ENCODE data around the gene EFHC2.

Gene EFHC2

DNA sequence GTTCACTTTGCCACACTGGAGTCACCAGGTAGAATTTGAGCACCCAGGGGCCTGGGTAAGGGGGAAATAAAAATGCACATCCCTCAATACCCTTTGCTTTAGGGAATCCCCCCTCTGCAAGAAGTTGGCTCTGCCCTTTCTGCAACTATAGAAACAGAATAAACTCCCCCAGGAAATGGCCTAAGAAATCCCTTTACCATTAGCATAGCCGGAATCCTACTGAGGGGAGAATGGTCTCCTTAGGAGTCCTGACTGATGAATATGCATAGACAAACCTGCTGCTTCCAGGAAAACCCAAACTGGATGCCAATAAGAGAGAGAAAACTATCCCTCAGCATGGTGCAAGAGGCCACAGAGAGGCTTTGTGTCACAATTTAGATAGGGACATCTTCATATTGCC, 11.0 kb downstream of the EFHC2 start:
- no peak overlapping the region for H3K27ac ChIP-seq (ENCODE audit: low read depth, low read length)
- H3K9me3 ChIP-seq (ENCODE audit: control insufficient read depth, insufficient read depth, low read depth, low read length), result peaks cover 4% of the 10 kb centered on the region; the same call in 1 of the 2 replicates
- no peaks in the 10 kb centered on the region for H3K4me1 ChIP-seq (ENCODE audit: control insufficient read depth, insufficient read depth, low read length)
- no peaks in the 10 kb centered on the region for H3K27me3 ChIP-seq (ENCODE audit: control insufficient read depth, insufficient read depth, low read length)
- H3K36me3 ChIP-seq (ENCODE audit: control insufficient read depth, insufficient read depth, low read length), result no peaks in the 10 kb centered on the region
- H3K4me3 ChIP-seq (ENCODE audit: low read depth, low read length), result no peak overlapping the region
- no peak overlapping the region for H3K9ac ChIP-seq (ENCODE audit: low read length)

DNA sequence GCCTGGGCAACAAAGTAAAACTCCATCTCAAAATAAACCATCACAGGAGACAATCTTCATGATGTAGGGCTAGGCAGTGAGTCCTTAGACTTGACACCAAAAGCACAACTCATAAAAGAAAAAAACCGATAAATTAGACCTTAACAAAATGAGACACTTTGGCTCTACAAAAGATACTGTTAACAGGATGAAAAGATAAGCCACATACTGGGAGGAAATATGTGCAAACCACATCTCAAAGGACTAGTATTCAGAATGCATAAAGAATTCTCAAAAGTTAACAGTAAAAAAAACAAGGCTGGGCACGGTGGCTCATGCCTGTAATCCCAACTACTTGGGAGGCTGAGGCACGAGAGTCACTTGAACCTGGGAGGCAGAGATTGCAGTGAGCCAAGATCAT, 13.2 kb downstream of the EFHC2 start:
- H3K9ac ChIP-seq (ENCODE audit: low read length), result no peak overlapping the region
- H3K4me3 ChIP-seq (ENCODE audit: low read depth, low read length), result no peak overlapping the region
- H3K27me3 ChIP-seq (ENCODE audit: control insufficient read depth, insufficient read depth, low read length), result no peaks in the 10 kb centered on the region
- H3K9me3 ChIP-seq (ENCODE audit: control insufficient read depth, insufficient read depth, low read depth, low read length), result peaks cover 4% of the 10 kb centered on the region; the same call in 1 of the 2 replicates
- H3K27ac ChIP-seq (ENCODE audit: low read depth, low read length), result no peak overlapping the region
- no peaks in the 10 kb centered on the region for H3K36me3 ChIP-seq (ENCODE audit: control insufficient read depth, insufficient read depth, low read length)
- H3K4me1 ChIP-seq (ENCODE audit: control insufficient read depth, insufficient read depth, low read length), result no peaks in the 10 kb centered on the region

DNA sequence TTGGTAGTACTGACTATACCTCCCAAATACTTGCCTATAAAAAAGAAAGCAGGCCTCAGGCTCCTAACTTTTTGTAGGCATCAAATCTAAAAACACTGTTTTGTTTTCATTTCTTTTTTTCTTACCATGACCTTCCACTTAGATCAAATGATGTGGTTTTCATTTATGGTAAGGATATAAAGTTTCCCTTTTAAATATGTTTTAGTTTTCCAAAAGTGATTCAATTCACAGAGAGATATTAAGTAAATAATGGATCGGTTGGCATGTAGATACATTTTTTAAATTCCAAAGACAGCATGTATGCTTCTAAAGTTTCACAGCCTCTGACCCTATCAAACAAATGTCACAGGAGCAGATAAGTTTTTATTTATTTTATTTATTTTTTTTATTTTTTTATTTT, 23.9 kb downstream of the EFHC2 start:
- Histone ChIP-seq H3K27ac (ENCODE audit: low read depth, low read length) (no peak overlapping the region), H3K36me3 (ENCODE audit: control insufficient read depth, insufficient read depth, low read length) (no peaks in the 10 kb centered on the region), H3K4me1 (ENCODE audit: control insufficient read depth, insufficient read depth, low read length) (no peaks in the 10 kb centered on the region; the same call in 1 of the 2 replicates), H3K9ac (ENCODE audit: low read length) (no peak overlapping the region), H3K9me3 (ENCODE audit: control insufficient read depth, insufficient read depth, low read depth, low read length) (peaks cover 37% of the 10 kb centered on the region), H3K27me3 (ENCODE audit: control insufficient read depth, insufficient read depth, low read length) (no peaks in the 10 kb centered on the region), H3K4me3 (ENCODE audit: low read depth, low read length) (no peak overlapping the region)

GRCh38 chrX:44317181-44317580, 26.3 kb downstream of the EFHC2 start:
- peaks cover 6% of the 10 kb centered on the region; the same call in 1 of the 2 replicates for H3K4me1 ChIP-seq (ENCODE audit: control insufficient read depth, insufficient read depth, low read length)
- H3K9me3 ChIP-seq (ENCODE audit: control insufficient read depth, insufficient read depth, low read depth, low read length), result peaks cover 26% of the 10 kb centered on the region
- H3K27ac ChIP-seq (ENCODE audit: low read depth, low read length), result no peak overlapping the region
- H3K4me3 ChIP-seq (ENCODE audit: low read depth, low read length), result no peak overlapping the region
- no peak overlapping the region for H3K9ac ChIP-seq (ENCODE audit: low read length)
- no peaks in the 10 kb centered on the region for H3K27me3 ChIP-seq (ENCODE audit: control insufficient read depth, insufficient read depth, low read length)
- H3K36me3 ChIP-seq (ENCODE audit: control insufficient read depth, insufficient read depth, low read length), result no peaks in the 10 kb centered on the region

- Histone ChIP-seq H3K9ac (ENCODE audit: low read length) (no peak overlapping the region), H3K27ac (ENCODE audit: low read depth, low read length) (no peak overlapping the region)
Measured at GRCh38 chrX:44314808-44315207, 28.7 kb downstream of the EFHC2 start.

GRCh38 chrX:44314259-44314734, 29.2 kb downstream of the EFHC2 start:
- Histone ChIP-seq H3K27me3 (ENCODE audit: control insufficient read depth, insufficient read depth, low read length) (no peaks in the 10 kb centered on the region), H3K27ac (ENCODE audit: low read depth, low read length) (no peak overlapping the region), H3K4me3 (ENCODE audit: low read depth, low read length) (no peak overlapping the region), H3K36me3 (ENCODE audit: control insufficient read depth, insufficient read depth, low read length) (no peaks in the 10 kb centered on the region), H3K9ac (ENCODE audit: low read length) (no peak overlapping the region), H3K9me3 (ENCODE audit: control insufficient read depth, insufficient read depth, low read depth, low read length) (peaks cover 23% of the 10 kb centered on the region), H3K4me1 (ENCODE audit: control insufficient read depth, insufficient read depth, low read length) (peaks cover 6% of the 10 kb centered on the region; the same call in 1 of the 2 replicates)

More at GRCh38 chrX:44314808-44315207, 28.7 kb downstream of the EFHC2 start:
- Histone ChIP-seq H3K27me3 (ENCODE audit: control insufficient read depth, insufficient read depth, low read length) (no peaks in the 10 kb centered on the region), H3K9me3 (ENCODE audit: control insufficient read depth, insufficient read depth, low read depth, low read length) (peaks cover 24% of the 10 kb centered on the region), H3K36me3 (ENCODE audit: control insufficient read depth, insufficient read depth, low read length) (no peaks in the 10 kb centered on the region), H3K4me1 (ENCODE audit: control insufficient read depth, insufficient read depth, low read length) (peaks cover 6% of the 10 kb centered on the region; the same call in 1 of the 2 replicates), H3K4me3 (ENCODE audit: low read depth, low read length) (no peak overlapping the region)

- Histone ChIP-seq H3K9ac (ENCODE audit: low read length) (no peak overlapping the region), H3K4me3 (ENCODE audit: low read depth, low read length) (no peak overlapping the region), H3K9me3 (ENCODE audit: control insufficient read depth, insufficient read depth, low read depth, low read length) (peaks cover 15% of the 10 kb centered on the region; the same call in 1 of the 2 replicates), H3K27ac (ENCODE audit: low read depth, low read length) (no peak overlapping the region), H3K36me3 (ENCODE audit: control insufficient read depth, insufficient read depth, low read length) (no peaks in the 10 kb centered on the region), H3K27me3 (ENCODE audit: control insufficient read depth, insufficient read depth, low read length) (no peaks in the 10 kb centered on the region), H3K4me1 (ENCODE audit: control insufficient read depth, insufficient read depth, low read length) (peaks cover 6% of the 10 kb centered on the region; the same call in 1 of the 2 replicates)
Measured at GRCh38 chrX:44312421-44312820, 31.1 kb downstream of the EFHC2 start.

GRCh38 chrX:44310227-44310626, 33.2 kb downstream of the EFHC2 start:
- Histone ChIP-seq H3K36me3 (ENCODE audit: control insufficient read depth, insufficient read depth, low read length) (no peaks in the 10 kb centered on the region), H3K27ac (ENCODE audit: low read depth, low read length) (no peak overlapping the region), H3K9me3 (ENCODE audit: control insufficient read depth, insufficient read depth, low read depth, low read length) (no peaks in the 10 kb centered on the region), H3K27me3 (ENCODE audit: control insufficient read depth, insufficient read depth, low read length) (no peaks in the 10 kb centered on the region), H3K9ac (ENCODE audit: low read length) (no peak overlapping the region), H3K4me3 (ENCODE audit: low read depth, low read length) (no peak overlapping the region), H3K4me1 (ENCODE audit: control insufficient read depth, insufficient read depth, low read length) (peaks cover 16% of the 10 kb centered on the region; the same call in 1 of the 2 replicates)

- Histone ChIP-seq H3K4me1 (ENCODE audit: control insufficient read depth, insufficient read depth, low read length) (peaks cover 10% of the 10 kb centered on the region; the same call in 1 of the 2 replicates), H3K36me3 (ENCODE audit: control insufficient read depth, insufficient read depth, low read length) (no peaks in the 10 kb centered on the region), H3K9me3 (ENCODE audit: control insufficient read depth, insufficient read depth, low read depth, low read length) (no peaks in the 10 kb centered on the region), H3K27me3 (ENCODE audit: control insufficient read depth, insufficient read depth, low read length) (no peaks in the 10 kb centered on the region), H3K9ac (ENCODE audit: low read length) (no peak overlapping the region), H3K27ac (ENCODE audit: low read depth, low read length) (no peak overlapping the region), H3K4me3 (ENCODE audit: low read depth, low read length) (no peak overlapping the region)
Measured at GRCh38 chrX:44308869-44309268, 34.6 kb downstream of the EFHC2 start.

GRCh38 chrX:44306356-44306755, 37.1 kb downstream of the EFHC2 start:
- no peak overlapping the region for H3K4me3 ChIP-seq (ENCODE audit: low read depth, low read length)
- H3K36me3 ChIP-seq (ENCODE audit: control insufficient read depth, insufficient read depth, low read length), result no peaks in the 10 kb centered on the region
- no peak overlapping the region for H3K27ac ChIP-seq (ENCODE audit: low read depth, low read length)
- no peaks in the 10 kb centered on the region for H3K27me3 ChIP-seq (ENCODE audit: control insufficient read depth, insufficient read depth, low read length)
- H3K9ac ChIP-seq (ENCODE audit: low read length), result no peak overlapping the region
- peaks cover 10% of the 10 kb centered on the region; the same call in 1 of the 2 replicates for H3K4me1 ChIP-seq (ENCODE audit: control insufficient read depth, insufficient read depth, low read length)
- H3K9me3 ChIP-seq (ENCODE audit: control insufficient read depth, insufficient read depth, low read depth, low read length), result no peaks in the 10 kb centered on the region

DNA sequence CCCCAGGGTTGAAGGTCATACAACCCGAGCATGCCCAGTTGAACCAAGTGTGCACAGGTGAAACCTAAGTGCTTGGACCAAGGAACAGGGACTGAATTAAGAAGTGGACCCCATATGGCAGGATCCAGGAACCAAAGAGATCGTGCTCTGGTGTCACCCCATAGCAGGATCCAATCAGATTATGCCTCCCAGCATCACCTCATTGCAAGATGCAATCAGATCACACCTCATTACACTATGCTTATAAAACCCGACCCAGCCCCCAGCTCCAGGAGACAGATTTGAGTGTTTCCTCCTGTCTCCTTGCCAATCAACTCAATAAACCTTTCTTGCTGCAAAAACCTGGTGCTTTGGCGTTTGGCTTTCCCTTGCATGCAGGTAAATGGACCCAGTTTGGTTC, 37.6 kb downstream of the EFHC2 start:
- H3K9ac ChIP-seq (ENCODE audit: low read length), result no peak overlapping the region
- peaks cover 10% of the 10 kb centered on the region; the same call in 1 of the 2 replicates for H3K4me1 ChIP-seq (ENCODE audit: control insufficient read depth, insufficient read depth, low read length)
- H3K27ac ChIP-seq (ENCODE audit: low read depth, low read length), result no peak overlapping the region
- H3K4me3 ChIP-seq (ENCODE audit: low read depth, low read length), result no peak overlapping the region
- H3K27me3 ChIP-seq (ENCODE audit: control insufficient read depth, insufficient read depth, low read length), result no peaks in the 10 kb centered on the region
- no peaks in the 10 kb centered on the region for H3K9me3 ChIP-seq (ENCODE audit: control insufficient read depth, insufficient read depth, low read depth, low read length)
- no peaks in the 10 kb centered on the region for H3K36me3 ChIP-seq (ENCODE audit: control insufficient read depth, insufficient read depth, low read length)

Measured in HUES6 (cell line).